ENCODE measurements around the gene WDR62. TPM values are rescaled to one million over a fixed set of nuclear protein-coding genes. Genes with fewer than 3 reads are reported as not detected.

Gene WDR62
- total RNA-seq, 1 experiment from 2014 or later, result 14.0 TPM

GRCh38 chr19:36073121-36073876 lies 18.6 kb downstream of the WDR62 start:
- Histone ChIP-seq H4K20me1 (ENCODE audit: insufficient read depth) (peaks cover 12% of the 10 kb centered on the region), H3K4me1 (replicated peaks; ENCODE audit: insufficient read depth) (peaks cover 14% of the 10 kb centered on the region), H3F3A (ENCODE audit: insufficient read depth, low read depth) (peaks cover 25% of the 10 kb centered on the region), H3K4me3 (no peak overlapping the region), H3K4me2 (no peak overlapping the region), H3K27me3 (ENCODE audit: insufficient read depth, low read depth) (no peaks in the 10 kb centered on the region), H3K9me3 (ENCODE audit: insufficient read depth, low read depth) (no peaks in the 10 kb centered on the region), H3K79me2 (ENCODE audit: low read depth) (no peaks in the 10 kb centered on the region), H3K9me2 (ENCODE audit: insufficient read depth) (no peaks in the 10 kb centered on the region), H3K36me3 (ENCODE audit: low read depth) (0 out of 2 replicates have a peak, but pooled peaks cover 3% of the 10 kb centered on the region), H2AFZ (no peak overlapping the region), H3K27ac (no peak overlapping the region)
- no peak for DNase-seq
- POLR2A ChIA-PET (ENCODE audit: unreplicated experiment), result no interaction called here
- TF ChIP-seq, protein P1, sequence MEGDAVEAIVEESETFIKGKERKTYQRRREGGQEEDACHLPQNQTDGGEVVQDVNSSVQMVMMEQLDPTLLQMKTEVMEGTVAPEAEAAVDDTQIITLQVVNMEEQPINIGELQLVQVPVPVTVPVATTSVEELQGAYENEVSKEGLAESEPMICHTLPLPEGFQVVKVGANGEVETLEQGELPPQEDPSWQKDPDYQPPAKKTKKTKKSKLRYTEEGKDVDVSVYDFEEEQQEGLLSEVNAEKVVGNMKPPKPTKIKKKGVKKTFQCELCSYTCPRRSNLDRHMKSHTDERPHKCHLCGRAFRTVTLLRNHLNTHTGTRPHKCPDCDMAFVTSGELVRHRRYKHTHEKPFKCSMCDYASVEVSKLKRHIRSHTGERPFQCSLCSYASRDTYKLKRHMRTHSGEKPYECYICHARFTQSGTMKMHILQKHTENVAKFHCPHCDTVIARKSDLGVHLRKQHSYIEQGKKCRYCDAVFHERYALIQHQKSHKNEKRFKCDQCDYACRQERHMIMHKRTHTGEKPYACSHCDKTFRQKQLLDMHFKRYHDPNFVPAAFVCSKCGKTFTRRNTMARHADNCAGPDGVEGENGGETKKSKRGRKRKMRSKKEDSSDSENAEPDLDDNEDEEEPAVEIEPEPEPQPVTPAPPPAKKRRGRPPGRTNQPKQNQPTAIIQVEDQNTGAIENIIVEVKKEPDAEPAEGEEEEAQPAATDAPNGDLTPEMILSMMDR (conservative IDR thresholded peaks at IDR 0.05), result no peak
- no peak for TF ChIP-seq EZH2 (IDR thresholded peaks at IDR 0.05; ENCODE audit: low read depth)
- intact Hi-C loops (cut with micrococcal nuclease; ENCODE audit: unreplicated experiment), result no loop called here
- CTCF ChIA-PET, result no interaction called here
- BruUV-seq (replicated peaks), result no TSS peak

GRCh38 chr19:36079389-36079945 lies 24.8 kb downstream of the WDR62 start:
- TF ChIP-seq EZH2 (IDR thresholded peaks at IDR 0.05; ENCODE audit: low read depth), result no peak
- TF ChIP-seq, protein P1 (conservative IDR thresholded peaks at IDR 0.05), result no peak
- Histone ChIP-seq H3K9me3 (ENCODE audit: insufficient read depth, low read depth) (no peaks in the 10 kb centered on the region), H4K20me1 (ENCODE audit: insufficient read depth) (no peaks in the 10 kb centered on the region), H2AFZ (no peak overlapping the region), H3K27me3 (ENCODE audit: insufficient read depth, low read depth) (no peaks in the 10 kb centered on the region), H3K4me2 (no peak overlapping the region), H3K79me2 (ENCODE audit: low read depth) (no peaks in the 10 kb centered on the region), H3K36me3 (ENCODE audit: low read depth) (0 out of 2 replicates have a peak, but pooled peaks cover 3% of the 10 kb centered on the region), H3F3A (ENCODE audit: insufficient read depth, low read depth) (peaks cover 9% of the 10 kb centered on the region), H3K27ac (no peak overlapping the region), H3K4me1 (replicated peaks; ENCODE audit: insufficient read depth) (no peaks in the 10 kb centered on the region), H3K4me3 (no peak overlapping the region), H3K9me2 (ENCODE audit: insufficient read depth) (no peaks in the 10 kb centered on the region)
- DNase-seq, result no peak
- POLR2A ChIA-PET (ENCODE audit: unreplicated experiment), result no interaction called here
- CTCF ChIA-PET, result no interaction called here
- intact Hi-C loops (cut with micrococcal nuclease; ENCODE audit: unreplicated experiment), result no loop called here
- BruUV-seq (replicated peaks), result no TSS peak

GRCh38 chr19:36081385-36081784 lies 26.7 kb downstream of the WDR62 start:
- intact Hi-C loops (cut with micrococcal nuclease; ENCODE audit: unreplicated experiment), result no loop called here
- Histone ChIP-seq H3K4me3 (no peak overlapping the region), H3K27me3 (ENCODE audit: insufficient read depth, low read depth) (no peaks in the 10 kb centered on the region), H2AFZ (no peak overlapping the region), H3K27ac (no peak overlapping the region), H3K79me2 (ENCODE audit: low read depth) (no peaks in the 10 kb centered on the region), H3K9me3 (ENCODE audit: insufficient read depth, low read depth) (no peaks in the 10 kb centered on the region), H3K4me1 (replicated peaks; ENCODE audit: insufficient read depth) (no peaks in the 10 kb centered on the region), H3F3A (ENCODE audit: insufficient read depth, low read depth) (peaks cover 5% of the 10 kb centered on the region; the same call in 1 of the 2 replicates), H4K20me1 (ENCODE audit: insufficient read depth) (no peaks in the 10 kb centered on the region), H3K36me3 (ENCODE audit: low read depth) (0 out of 2 replicates have a peak, but pooled peaks cover 3% of the 10 kb centered on the region), H3K4me2 (no peak overlapping the region), H3K9me2 (ENCODE audit: insufficient read depth) (no peaks in the 10 kb centered on the region)
- ChIA-PET CTCF (no interaction called here), POLR2A (ENCODE audit: unreplicated experiment) (no interaction called here)
- no peak for TF ChIP-seq EZH2 (IDR thresholded peaks at IDR 0.05; ENCODE audit: low read depth)
- TF ChIP-seq, protein P1 (conservative IDR thresholded peaks at IDR 0.05), result no peak
- BruUV-seq (replicated peaks), result no TSS peak
- no peak for DNase-seq

Data from PC-9 (cell line).